Kidney epithelial cell (primary cell): ENCODE results near the gene CCDC195. TPM values are rescaled to one million over a fixed set of nuclear protein-coding genes. Genes with fewer than 3 reads are reported as not detected.

ENCODE experiments used
- DNase-seq: peaks from one replicate; pipeline ENCODE4 v3.0.0-alpha.2; 2010; ENCODE audit warnings: low read depth
- H3K27me3 ChIP-seq: 2 replicates; pipeline ENCODE4 v1.6.0; 2011; ENCODE audit warnings: low read length; ENCODE audit not compliant: control insufficient read depth, insufficient read depth
- H3K36me3 ChIP-seq: 2 replicates; pipeline ENCODE4 v1.5.1; 2011; ENCODE audit warnings: low read length; ENCODE audit not compliant: control insufficient read depth, insufficient read depth
- H3K4me3 ChIP-seq: 2 replicates; pipeline ENCODE4 v1.5.1; 2011; ENCODE audit warnings: low read depth, mild to moderate bottlenecking, control low read depth, low read length
- total RNA-seq: library from RNA; depleted of rRNA; stranded (reverse); fragments of >200 nt; gene quantifications from 2 replicates; pipeline ENCODE4 v1.2.3, GENCODE V29; 2015
- TF ChIP-seq, protein P1 (sequence below): IDR thresholded peaks from 2 replicates; pipeline ENCODE4 v1.5.1; 2011; ENCODE audit warnings: mild to moderate bottlenecking, moderate library complexity, low read length, control low read depth, inconsistent platforms; ENCODE audit not compliant: insufficient read depth, poor library complexity, severe bottlenecking

CCDC195 gene
- total RNA-seq, 1 donor from 2014 or later: not detected

- TF ChIP-seq, protein P1, sequence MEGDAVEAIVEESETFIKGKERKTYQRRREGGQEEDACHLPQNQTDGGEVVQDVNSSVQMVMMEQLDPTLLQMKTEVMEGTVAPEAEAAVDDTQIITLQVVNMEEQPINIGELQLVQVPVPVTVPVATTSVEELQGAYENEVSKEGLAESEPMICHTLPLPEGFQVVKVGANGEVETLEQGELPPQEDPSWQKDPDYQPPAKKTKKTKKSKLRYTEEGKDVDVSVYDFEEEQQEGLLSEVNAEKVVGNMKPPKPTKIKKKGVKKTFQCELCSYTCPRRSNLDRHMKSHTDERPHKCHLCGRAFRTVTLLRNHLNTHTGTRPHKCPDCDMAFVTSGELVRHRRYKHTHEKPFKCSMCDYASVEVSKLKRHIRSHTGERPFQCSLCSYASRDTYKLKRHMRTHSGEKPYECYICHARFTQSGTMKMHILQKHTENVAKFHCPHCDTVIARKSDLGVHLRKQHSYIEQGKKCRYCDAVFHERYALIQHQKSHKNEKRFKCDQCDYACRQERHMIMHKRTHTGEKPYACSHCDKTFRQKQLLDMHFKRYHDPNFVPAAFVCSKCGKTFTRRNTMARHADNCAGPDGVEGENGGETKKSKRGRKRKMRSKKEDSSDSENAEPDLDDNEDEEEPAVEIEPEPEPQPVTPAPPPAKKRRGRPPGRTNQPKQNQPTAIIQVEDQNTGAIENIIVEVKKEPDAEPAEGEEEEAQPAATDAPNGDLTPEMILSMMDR: no peak
- no peak for DNase-seq
- Histone ChIP-seq H3K36me3 (no peaks in the 10 kb centered on the region), H3K27me3 (no peaks in the 10 kb centered on the region), H3K4me3 (no peak overlapping the region)
Measured at GRCh38 chr2:224724331-224724730, 8.2 kb upstream of the CCDC195 start.

DNA sequence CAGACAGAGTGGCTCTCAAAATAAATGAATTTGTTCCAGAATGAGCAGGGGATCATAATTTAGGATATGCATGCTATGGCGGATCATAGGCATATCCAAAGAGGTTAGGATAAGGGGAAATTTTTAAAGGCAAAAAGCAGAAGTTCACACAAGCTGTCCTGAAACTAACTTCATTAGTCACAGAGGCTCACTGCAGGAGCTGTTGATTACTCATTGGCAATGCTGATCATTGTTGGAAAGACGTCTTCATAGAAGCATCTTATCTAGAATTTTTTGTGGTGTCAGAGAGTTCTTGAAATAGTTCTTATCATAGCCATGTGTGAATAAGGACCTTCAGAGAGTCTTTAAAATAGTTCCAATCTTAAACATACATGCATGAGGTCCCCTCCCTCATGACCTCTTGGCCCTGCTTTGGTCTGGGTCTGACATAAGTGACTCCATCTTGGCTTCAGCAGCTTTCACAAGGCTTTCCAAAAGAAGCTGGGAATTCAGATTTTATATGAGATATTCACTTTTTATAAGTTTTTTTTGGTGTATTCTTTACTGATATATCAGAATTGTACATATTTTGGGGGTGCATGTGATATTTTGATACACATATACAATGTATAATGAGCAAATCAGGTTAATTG is 7.5 kb upstream of the CCDC195 start:
- TF ChIP-seq, protein P1: no peak
- no peak for DNase-seq
- Histone ChIP-seq H3K4me3 (no peak overlapping the region), H3K27me3 (no peaks in the 10 kb centered on the region), H3K36me3 (no peaks in the 10 kb centered on the region)

GRCh38 chr2:224722770-224723169 is 6.6 kb upstream of the CCDC195 start:
- DNase-seq: no peak
- H3K4me3 ChIP-seq: no peak overlapping the region
- H3K27me3 ChIP-seq: no peaks in the 10 kb centered on the region
- H3K36me3 ChIP-seq: no peaks in the 10 kb centered on the region
- TF ChIP-seq, protein P1: no peak

DNA sequence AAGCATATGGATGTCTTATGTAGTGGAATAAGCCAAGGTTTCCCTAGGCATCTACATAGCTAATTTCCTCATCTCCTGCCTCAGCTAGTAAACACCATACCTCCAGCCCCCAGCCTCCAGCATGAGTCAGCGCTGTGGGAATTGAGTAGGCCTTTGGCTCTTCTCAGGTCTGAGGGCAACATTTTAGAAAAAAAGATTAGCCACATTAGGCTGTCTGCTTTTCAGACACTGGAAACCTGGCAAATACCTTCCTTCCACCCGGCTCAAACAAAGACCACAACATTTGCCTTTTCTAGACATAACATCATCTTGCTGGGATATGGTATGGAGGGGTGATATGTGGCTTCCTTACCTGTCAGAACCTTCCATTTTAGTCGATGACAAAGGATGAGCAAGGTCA is 6.1 kb upstream of the CCDC195 start:
- DNase-seq: no peak
- no peaks in the 10 kb centered on the region for H3K36me3 ChIP-seq
- TF ChIP-seq, protein P1: no peak
- H3K27me3 ChIP-seq: no peaks in the 10 kb centered on the region
- H3K4me3 ChIP-seq: no peak overlapping the region

DNA sequence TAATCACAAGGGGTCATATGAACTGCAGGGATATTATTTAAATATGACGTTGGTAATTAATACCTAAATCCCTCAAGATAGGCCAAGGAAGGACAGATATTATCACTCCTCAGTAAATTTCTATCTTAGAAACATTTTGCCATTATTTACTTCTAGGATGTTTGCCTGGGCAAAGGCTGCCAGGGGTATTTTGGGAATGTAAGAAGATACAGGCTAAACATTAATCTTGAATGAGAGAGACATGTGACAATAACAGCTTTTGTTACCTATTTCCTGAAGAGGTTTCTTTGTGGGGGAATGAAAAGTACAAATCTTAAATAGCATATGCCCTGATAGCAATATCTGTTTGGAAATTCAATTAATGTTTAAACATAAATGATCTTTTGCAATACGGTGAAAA is 756 bp upstream of the CCDC195 start:
- no peak for DNase-seq
- H3K36me3 ChIP-seq: no peaks in the 10 kb centered on the region
- H3K4me3 ChIP-seq: no peak overlapping the region
- TF ChIP-seq, protein P1: no peak
- no peaks in the 10 kb centered on the region for H3K27me3 ChIP-seq
